ENCODE data around the gene PHACTR3.
A peak's percentile ranks its signal among the peaks of the same experiment; 100 is the strongest.

PHACTR3 gene

GRCh38 chr20:59738851-59739250 is 134.5 kb downstream of the PHACTR3 start:
- no peak for DNase-seq

GRCh38 chr20:59740621-59741020 is 136.3 kb downstream of the PHACTR3 start:
- no peak for DNase-seq

GRCh38 chr20:59741073-59741472 is 136.7 kb downstream of the PHACTR3 start:
- no peak for DNase-seq

- no peak for DNase-seq
Measured at GRCh38 chr20:59742351-59743095, 138.2 kb downstream of the PHACTR3 start.

- no peak for DNase-seq
Measured at GRCh38 chr20:59743308-59743707, 139.0 kb downstream of the PHACTR3 start.

- no peak for DNase-seq
Measured at GRCh38 chr20:59743767-59744485, 139.6 kb downstream of the PHACTR3 start.

GRCh38 chr20:59744756-59745155 is 140.4 kb downstream of the PHACTR3 start:
- DNase-seq, result no peak

- no peak for DNase-seq
Measured at GRCh38 chr20:59745201-59745600, 140.9 kb downstream of the PHACTR3 start.

- DNase-seq, result no peak
Measured at GRCh38 chr20:59745716-59746115, 141.4 kb downstream of the PHACTR3 start.

GRCh38 chr20:59746155-59746554 is 141.8 kb downstream of the PHACTR3 start:
- DNase-seq, result no peak

GRCh38 chr20:59747671-59748515 is 143.6 kb downstream of the PHACTR3 start:
- DNase-seq, result no peak

GRCh38 chr20:59748619-59749191 is 144.4 kb downstream of the PHACTR3 start:
- DNase-seq, result no peak

- no peak for DNase-seq
Measured at GRCh38 chr20:59749301-59749700, 145.0 kb downstream of the PHACTR3 start.

GRCh38 chr20:59750209-59750840 is 146.0 kb downstream of the PHACTR3 start:
- DNase-seq, result no peak

GRCh38 chr20:59751075-59751711 is 146.9 kb downstream of the PHACTR3 start:
- DNase-seq, result peak; percentile 58

GRCh38 chr20:59752101-59752586 is 147.8 kb downstream of the PHACTR3 start:
- no peak for DNase-seq

GRCh38 chr20:59752704-59753460 is 148.5 kb downstream of the PHACTR3 start:
- DNase-seq, result no peak

GRCh38 chr20:59753836-59754235 is 149.5 kb downstream of the PHACTR3 start:
- DNase-seq, result no peak

- no peak for DNase-seq
Measured at GRCh38 chr20:59754551-59754950, 150.2 kb downstream of the PHACTR3 start.

GRCh38 chr20:59756241-59756640 is 151.9 kb downstream of the PHACTR3 start:
- DNase-seq, result no peak

GRCh38 chr20:59764037-59764436 is 159.7 kb downstream of the PHACTR3 start:
- DNase-seq, result no peak
